Heart right ventricle (tissue), 16 donors: ENCODE results near the gene PC. TPM values are rescaled to one million over a fixed set of nuclear protein-coding genes. Genes with fewer than 3 reads are reported as not detected.

Experiments used
- ATAC-seq, 8 donors: fragments of 200-7000 bp; cut with Tn5 transposase; one replicate each; pipeline ENCODE4 v1.9.1; 2020; ENCODE audit warnings: mild to moderate bottlenecking in 8 of 8, moderate library complexity in 8 of 8, moderate number of reproducible peaks in 1 of 8
- DNase-seq, 2 donors: peaks; one replicate each; pipeline ENCODE4 v3.0.0-alpha.2; 2020
- H3K27ac ChIP-seq, 10 donors: fragments of 200-600 bp; sonication (generic) in 2 of 10; one replicate each; pipeline versions ENCODE4 v1.5.0 to v1.8.0; 2020 to 2022; ENCODE audit warnings: mild to moderate bottlenecking in 3 of 10
- H3K27me3 ChIP-seq, 7 donors: fragments of 200-600 bp; one replicate each; pipeline ENCODE4 v1.8.0; 2021 to 2022; ENCODE audit warnings: mild to moderate bottlenecking in 2 of 7
- H3K36me3 ChIP-seq, 9 donors: fragments of 200-600 bp; sonication (generic) in 1 of 9; one replicate each; pipeline versions ENCODE4 v1.5.0 to v1.8.0; 2020 to 2022; ENCODE audit warnings: mild to moderate bottlenecking in 2 of 9
- H3K4me1 ChIP-seq, 9 donors: fragments of 200-600 bp; sonication (generic) in 1 of 9; one replicate each; pipeline versions ENCODE4 v1.5.0 to v1.8.0; 2020 to 2022; ENCODE audit warnings: mild to moderate bottlenecking in 4 of 9
- H3K4me3 ChIP-seq, 10 donors: fragments of 200-600 bp; sonication (generic) in 2 of 10; one replicate each; pipeline versions ENCODE4 v1.5.0 to v1.8.0; 2020 to 2022; ENCODE audit warnings: mild to moderate bottlenecking in 7 of 10, moderate library complexity in 2 of 10
- H3K9me3 ChIP-seq, 11 donors: fragments of 200-600 bp in 10 of 11; sonication (generic) in 2 of 11; one replicate each; pipeline versions ENCODE4 v1.5.0 to v1.8.0; 2013 to 2022; ENCODE audit warnings: mild to moderate bottlenecking in 2 of 11, control low read depth in 1 of 11, moderate library complexity in 1 of 11
- CTCF ChIP-seq, 9 donors: fragments of 200-600 bp; sonication (generic) in 2 of 9; IDR thresholded peaks; one replicate each; pipeline versions ENCODE4 v1.5.0 to v1.8.0; 2021 to 2022; ENCODE audit warnings: antibody characterized with exemption in 9 of 9, mild to moderate bottlenecking in 5 of 9, moderate library complexity in 1 of 9
- WGBS, 2 donors: extraction: QIAGEN DNeasy Blood & Tissue Kit; methylation state at CpG; one replicate each; pipeline ENCODE4 v1.1.7; 2013; ENCODE audit warnings: inconsistent platforms in 1 of 2; 5-methylcytosine and 5-hydroxymethylcytosine counted together
- intact Hi-C, 10 donors: fragments of 100-400 bp; cut with DNase I; formaldehyde crosslinking; loops; one replicate each; pipeline versions ENCODE4 v1.11.1 to v1.14.2; 2022
- polyA plus RNA-seq, 2 donors: library from polyadenylated mRNA; stranded (reverse); fragments of 200-250 nt; gene quantifications; one replicate each; pipeline ENCODE4 v1.2.3, GENCODE V29; 2013
- total RNA-seq, 10 donors: library from RNA; stranded (reverse); fragmentation: NEBNext Ultra II Directional in 3 of 10; extraction: Animal tissue kit (Norgen Biotek cat#: 25700) in 3 of 10; gene quantifications; one replicate each; pipeline versions ENCODE4 v1.2.1 to v1.2.4, GENCODE V29; 2021 to 2023
- donor health status: Arrhythmogenic right ventricular cardiomyopathy.
- donor health status: ischemic (EF 13 %, LVEDD 7.1; RV severe dilation, severe dysfunction).
- donor health status: healthy with polysubstance abuse.
- donor health status: DM: no; HTN: yes; CAD: no.
- donor health status: DM: no; HTN: no; CAD: no.
- donor health status: ischemic (EF 25% LVEDD 6.9; RV normal size, moderate dysfunction).
- donor health status: ischemic (EF 25% LVEDD 5.7; RV mildly dilated, moderate dysfunction).
- donor health status: healthy.
- donor health status: DM: yes; HTN: yes; CAD: no.
- donor health status: Ischemic cardiomyopathy.
- donor health status: ischemic (EF 35%, LVEDD 5.7; RV mildly dilated, moderate dysfunction).
- donor health status: nonischemic (EF 11% LVEDD 7.7; RV severe dilation, severe dysfunction).
- donor health status: DM: yes; HTN: yes; CAD: no.
- donor health status: PGD.
- donor health status: ischemic (EF 29% LVEDD 5.4; RV normal size, mild dysfunction).
- donor health status: nonischemic (EF 23%, LVEDD 6.1; RV moderate dilation, normal function).

Gene PC
- total and polyA plus RNA-seq, 12 donors: 6.8 to 26.0 (median 11.2) TPM

- no peaks in the 10 kb centered on the region for H3K4me1 ChIP-seq
- intact Hi-C loops: no loop called here
- no peak overlapping the region for H3K4me3 ChIP-seq
- H3K9me3 ChIP-seq: no peaks in the 10 kb centered on the region
- ATAC-seq (no peak), DNase-seq (no peak)
- no peaks in the 10 kb centered on the region for H3K27me3 ChIP-seq
- H3K36me3 ChIP-seq: peaks cover 0 to 11% (median 0%) of the 10 kb centered on the region in 9 donors
- WGBS, 2 donors: 93% methylated on average over 23 of the region's 23 CpGs
- TF ChIP-seq CTCF (IDR thresholded peaks at IDR 0.05): no peak
- no peak overlapping the region for H3K27ac ChIP-seq
Measured at GRCh38 chr11:66866007-66866406, 92.2 kb downstream of the PC start.

GRCh38 chr11:66864924-66865697 is 93.1 kb downstream of the PC start:
- ATAC-seq: peak in 1 of 8 donors; percentile 4
- DNase-seq: no peak
- Histone ChIP-seq H3K27ac (no peak overlapping the region), H3K4me1 (no peaks in the 10 kb centered on the region), H3K4me3 (no peak overlapping the region), H3K36me3 (peaks cover 0 to 3% (median 0%) of the 10 kb centered on the region in 9 donors), H3K9me3 (no peaks in the 10 kb centered on the region), H3K27me3 (no peaks in the 10 kb centered on the region)
- WGBS, 2 donors: 87 to 88% methylated on average over 23 of the region's 23 CpGs
- TF ChIP-seq CTCF (IDR thresholded peaks at IDR 0.05): no peak
- intact Hi-C loops: no loop called here

DNA sequence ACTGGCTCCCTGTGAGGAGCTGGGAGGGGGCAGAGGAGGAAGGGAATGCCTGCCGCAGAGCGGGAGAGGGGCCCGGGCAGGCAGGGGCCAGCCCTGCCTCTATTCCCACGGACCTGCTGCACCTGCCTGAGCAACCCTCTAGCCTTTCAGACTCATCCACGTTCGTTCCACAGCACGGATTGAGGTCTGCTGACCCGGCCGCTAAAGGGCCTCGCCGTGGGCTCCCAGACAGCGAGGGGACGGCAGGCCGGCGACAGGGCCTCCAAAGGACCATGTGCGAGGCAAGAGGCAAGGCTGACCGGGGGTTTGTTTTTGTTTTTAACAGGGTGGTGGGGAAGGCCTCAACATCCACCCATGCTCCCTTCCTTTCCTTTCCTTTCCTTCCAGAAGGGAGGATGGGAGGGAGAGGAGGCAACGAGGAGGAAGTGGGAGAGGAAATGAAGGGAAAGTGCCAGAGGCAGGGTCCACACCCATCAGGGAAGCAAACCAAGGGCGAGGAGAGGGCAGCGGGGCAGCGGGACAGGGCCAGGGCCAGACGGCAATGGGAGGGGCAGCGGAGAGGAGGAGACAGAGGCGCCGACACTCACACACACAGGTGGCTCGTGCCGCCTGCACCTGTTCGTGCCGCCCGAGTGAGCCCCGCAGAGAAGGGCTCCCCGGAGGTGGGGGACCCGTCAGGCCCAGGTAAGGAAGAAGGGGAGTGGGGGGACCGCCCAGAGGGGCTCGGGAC is 93.8 kb downstream of the PC start:
- H3K36me3 ChIP-seq: peaks cover 0 to 3% (median 0%) of the 10 kb centered on the region in 9 donors
- H3K4me3 ChIP-seq: no peak overlapping the region
- H3K4me1 ChIP-seq: no peaks in the 10 kb centered on the region
- 75 to 77% methylated on average over 35 of the region's 35 CpGs for WGBS, 2 donors
- TF ChIP-seq CTCF (IDR thresholded peaks at IDR 0.05): no peak
- H3K9me3 ChIP-seq: no peaks in the 10 kb centered on the region
- ATAC-seq: no peak
- H3K27ac ChIP-seq: no peak overlapping the region
- intact Hi-C loops: no loop called here
- no peak for DNase-seq
- no peaks in the 10 kb centered on the region for H3K27me3 ChIP-seq

GRCh38 chr11:66863428-66864125 is 94.6 kb downstream of the PC start:
- WGBS, 2 donors: 92 to 94% methylated on average over 31 of the region's 31 CpGs
- H3K9me3 ChIP-seq: no peaks in the 10 kb centered on the region
- H3K36me3 ChIP-seq: peaks cover 0 to 7% (median 0%) of the 10 kb centered on the region in 9 donors
- no peak for TF ChIP-seq CTCF (IDR thresholded peaks at IDR 0.05)
- no peak for ATAC-seq
- H3K27ac ChIP-seq: no peak overlapping the region
- intact Hi-C loops: no loop called here
- no peaks in the 10 kb centered on the region for H3K27me3 ChIP-seq
- DNase-seq: no peak
- no peak overlapping the region for H3K4me3 ChIP-seq
- H3K4me1 ChIP-seq: no peaks in the 10 kb centered on the region
